HEK293 (cell line): ENCODE results near the gene KCNA4.
"Not testable (repeated sequence)": the region's sequence is repeated elsewhere in the genome, so short reads cannot be mapped to it uniquely, and the experiment has no call there.

Experiments used
- CTCF ChIA-PET: fragments of 350-600 bp; formaldehyde crosslinking; extraction: SDS; loops from one replicate; lab custom pipeline; 2021; ENCODE audit warnings: antibody characterized with exemption; lab: Yijun Ruan, JAX
- POLR2A ChIA-PET: fragments of 300-600 bp; formaldehyde crosslinking; extraction: SDS; loops from one replicate; lab custom pipeline; 2020; ENCODE audit warnings: antibody characterized with exemption, inconsistent platforms; lab: Yijun Ruan, JAX
- H3K27ac ChIP-seq: fragments of 200-500 bp; sonication (Bioruptor generic); 2 replicates; pipeline ENCODE4 v1.5.1; 2014; ENCODE audit warnings: low read depth, low read length, control low read depth, inconsistent platforms; ENCODE audit errors: extremely low read depth
- H3K36me3 ChIP-seq, 2 experiments: fragments of 200-500 bp in 1 of 2; sonication (Bioruptor generic) in 1 of 2; 1 replicate in 1 of 2; 2 replicates in 1 of 2; pipeline ENCODE4 v1.5.1; 2014 to 2017; ENCODE audit warnings: inconsistent platforms in 2 of 2, low read length in 2 of 2; ENCODE audit not compliant: control insufficient read depth in 2 of 2, insufficient read depth in 1 of 2
- H3K4me1 ChIP-seq: fragments of 200-500 bp; sonication (Bioruptor generic); 2 replicates; pipeline ENCODE4 v1.5.1; 2014; ENCODE audit warnings: mild to moderate bottlenecking, low read length, inconsistent platforms; ENCODE audit not compliant: control insufficient read depth, insufficient read depth
- H3K4me3 ChIP-seq: 2 replicates; pipeline ENCODE4 v1.5.1; 2011; ENCODE audit warnings: low read depth, mild to moderate bottlenecking, control low read depth, low read length, moderate library complexity
- H3K9me3 ChIP-seq: fragments of 200-500 bp; sonication (Bioruptor generic); 2 replicates; pipeline ENCODE4 v1.5.1; 2014; ENCODE audit warnings: low read depth, low read length, inconsistent platforms; ENCODE audit not compliant: control insufficient read depth, insufficient read depth
- BCL11B ChIP-seq: fragments of 450-650 bp; formaldehyde crosslinking; IDR thresholded peaks from 2 replicates; pipeline ENCODE4 v1.5.1; 2016; ENCODE audit warnings: low read depth, missing biosample characterization, missing genetic modification characterization
- GLI2 ChIP-seq: fragments of 450-650 bp; formaldehyde crosslinking; IDR thresholded peaks from 2 replicates; pipeline ENCODE4; 2017; ENCODE audit warnings: missing biosample characterization, missing genetic modification characterization, low read depth, borderline replicate concordance
- KLF8 ChIP-seq: fragments of 450-650 bp; formaldehyde crosslinking; IDR thresholded peaks from 2 replicates; pipeline ENCODE4 v1.5.1; 2016; ENCODE audit warnings: missing biosample characterization, missing genetic modification characterization
- SP7 ChIP-seq: fragments of 450-650 bp; formaldehyde crosslinking; IDR thresholded peaks from 2 replicates; pipeline ENCODE4 v1.5.1; 2016; ENCODE audit warnings: missing biosample characterization, missing genetic modification characterization
- ZFHX2 ChIP-seq: fragments of 450-650 bp; formaldehyde crosslinking; conservative IDR thresholded peaks from 2 replicates; pipeline ENCODE4 v1.5.1; 2016; ENCODE audit warnings: missing biosample characterization, missing genetic modification characterization
- ZFP41 ChIP-seq: fragments of 450-650 bp; formaldehyde crosslinking; IDR thresholded peaks from 2 replicates; pipeline ENCODE4 v1.5.1; 2016; ENCODE audit warnings: missing biosample characterization, missing genetic modification characterization, borderline replicate concordance
- ZNF140 ChIP-seq: fragments of 450-650 bp; formaldehyde crosslinking; IDR thresholded peaks from 2 replicates; pipeline ENCODE4 v1.5.1; 2016; ENCODE audit warnings: missing biosample characterization, missing genetic modification characterization
- ZNF202 ChIP-seq: fragments of 450-650 bp; formaldehyde crosslinking; IDR thresholded peaks from 2 replicates; pipeline ENCODE4 v1.5.1; 2016; ENCODE audit warnings: missing biosample characterization, missing genetic modification characterization, borderline replicate concordance
- ZNF211 ChIP-seq: fragments of 450-650 bp; formaldehyde crosslinking; IDR thresholded peaks from 2 replicates; pipeline ENCODE4 v1.5.1; 2016; ENCODE audit warnings: low read depth, missing biosample characterization, missing genetic modification characterization
- ZNF23 ChIP-seq: fragments of 450-650 bp; formaldehyde crosslinking; IDR thresholded peaks from 2 replicates; pipeline ENCODE4 v1.5.1; 2016; ENCODE audit warnings: missing biosample characterization, missing genetic modification characterization, borderline replicate concordance
- ZNF292 ChIP-seq: fragments of 450-650 bp; formaldehyde crosslinking; IDR thresholded peaks from 2 replicates; pipeline ENCODE4 v1.5.1; 2016; ENCODE audit warnings: low read depth, missing biosample characterization, missing genetic modification characterization, borderline replicate concordance
- ZNF302 ChIP-seq: fragments of 450-650 bp; formaldehyde crosslinking; IDR thresholded peaks from 2 replicates; pipeline ENCODE4 v1.5.1; 2016; ENCODE audit warnings: missing biosample characterization, missing genetic modification characterization, low read depth
- ZNF311 ChIP-seq: fragments of 450-650 bp; formaldehyde crosslinking; IDR thresholded peaks from 2 replicates; pipeline ENCODE4 v1.5.1; 2017; ENCODE audit warnings: missing biosample characterization, missing genetic modification characterization, borderline replicate concordance
- ZNF394 ChIP-seq: fragments of 450-650 bp; formaldehyde crosslinking; IDR thresholded peaks from 2 replicates; pipeline ENCODE4 v1.5.1; 2016; ENCODE audit warnings: missing biosample characterization, missing genetic modification characterization, mild to moderate bottlenecking, moderate library complexity, borderline replicate concordance
- ZNF596 ChIP-seq: fragments of 450-650 bp; IDR thresholded peaks from 2 replicates; pipeline ENCODE4 v1.5.0; 2018; ENCODE audit warnings: missing biosample characterization, mild to moderate bottlenecking, missing genetic modification characterization, moderate library complexity
- ZNF621 ChIP-seq: fragments of 450-650 bp; formaldehyde crosslinking; IDR thresholded peaks from 2 replicates; pipeline ENCODE4 v1.5.1; 2017; ENCODE audit warnings: missing biosample characterization, missing genetic modification characterization
- ZNF629 ChIP-seq: fragments of 450-650 bp; formaldehyde crosslinking; IDR thresholded peaks from 2 replicates; pipeline ENCODE4 v1.5.1; 2017; ENCODE audit warnings: missing biosample characterization, missing genetic modification characterization
- ZNF843 ChIP-seq: fragments of 450-650 bp; formaldehyde crosslinking; IDR thresholded peaks from 2 replicates; pipeline ENCODE4 v1.5.1; 2016; ENCODE audit warnings: missing biosample characterization, missing genetic modification characterization
- TF ChIP-seq, protein P1 (sequence below): fragments of 450-650 bp; formaldehyde crosslinking; IDR thresholded peaks from 2 replicates; pipeline ENCODE4 v1.5.1; 2016; ENCODE audit warnings: missing biosample characterization, missing genetic modification characterization
- TF ChIP-seq, protein P2 (sequence below): fragments of 450-650 bp; formaldehyde crosslinking; IDR thresholded peaks from 2 replicates; pipeline ENCODE4 v1.5.1; 2017; ENCODE audit warnings: missing biosample characterization, missing genetic modification characterization
- TF ChIP-seq, protein P3 (sequence below): fragments of 450-650 bp; formaldehyde crosslinking; IDR thresholded peaks from 2 replicates; pipeline ENCODE4 v1.5.1; 2016; ENCODE audit warnings: missing biosample characterization, missing genetic modification characterization
- TF ChIP-seq, protein P4 (sequence below): fragments of 450-650 bp; formaldehyde crosslinking; IDR thresholded peaks from 2 replicates; pipeline ENCODE4 v1.5.1; 2016; ENCODE audit warnings: missing biosample characterization, missing genetic modification characterization

Gene KCNA4

DNA sequence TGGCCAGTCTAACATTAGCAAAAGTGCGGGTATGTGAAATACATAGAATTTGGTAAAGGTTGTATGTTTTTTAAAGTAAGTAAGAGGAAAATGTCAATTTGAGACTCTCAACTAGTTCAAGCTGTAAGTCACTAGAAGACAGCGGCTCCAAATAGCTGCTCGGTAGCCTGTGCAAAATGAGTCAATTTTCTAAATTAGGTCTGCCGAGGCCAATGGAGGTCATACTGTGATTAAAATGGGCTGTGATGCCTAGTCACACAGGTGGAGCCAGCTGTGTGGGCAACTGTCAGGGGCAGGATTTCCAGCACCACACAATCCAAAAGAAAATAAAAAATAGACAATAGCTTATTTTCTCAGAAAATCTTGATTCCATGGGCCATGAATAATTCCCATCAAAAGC is 32.3 kb downstream of the KCNA4 start:
- CTCF ChIA-PET = interaction anchor here (0.9 to 1.0 kb wide), 2 partner anchors 12 to 143 kb away, joined by 3 read pairs; no protein-coding TSS in a partner anchor

DNA sequence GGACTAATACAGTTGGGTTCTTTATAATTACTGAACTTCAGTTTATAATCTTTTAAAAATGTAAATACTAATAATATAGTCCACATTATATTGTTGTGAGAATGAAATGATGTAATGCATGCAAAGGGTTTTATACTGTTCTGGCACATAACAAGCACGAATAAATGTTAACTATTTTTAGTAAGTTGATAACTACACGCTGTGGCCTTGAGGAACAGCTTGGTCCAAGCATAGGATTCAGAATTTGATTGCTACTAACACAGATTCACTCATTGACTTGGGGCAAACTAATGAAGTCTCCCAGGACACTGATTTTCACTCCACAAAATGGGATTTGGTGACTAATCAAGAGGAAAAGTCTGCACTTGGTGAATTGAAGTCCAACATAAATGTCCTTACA is 38.3 kb downstream of the KCNA4 start:
- Histone ChIP-seq H3K9me3 (no peaks in the 10 kb centered on the region), H3K4me1 (no peaks in the 10 kb centered on the region), H3K27ac (no peak overlapping the region), H3K4me3 (no peak overlapping the region), H3K36me3 (no peaks in the 10 kb centered on the region)
- TF ChIP-seq ZNF843 (tag by site-specific recombination) = no peak
- CTCF ChIA-PET = no interaction called here
- POLR2A ChIA-PET = no interaction called here

More for the DNA sequence above, 32.3 kb downstream of the KCNA4 start:
- no peaks in the 10 kb centered on the region for H3K36me3 ChIP-seq
- H3K9me3 ChIP-seq = no peaks in the 10 kb centered on the region
- TF ChIP-seq ZNF621 (tag by site-specific recombination) = no peak
- TF ChIP-seq ZNF311 (tag by site-specific recombination) = no peak
- TF ChIP-seq ZNF394 (tag by site-specific recombination) = no peak
- no peak overlapping the region for H3K4me3 ChIP-seq
- POLR2A ChIA-PET = no interaction called here
- no peaks in the 10 kb centered on the region for H3K4me1 ChIP-seq
- H3K27ac ChIP-seq = no peak overlapping the region

DNA sequence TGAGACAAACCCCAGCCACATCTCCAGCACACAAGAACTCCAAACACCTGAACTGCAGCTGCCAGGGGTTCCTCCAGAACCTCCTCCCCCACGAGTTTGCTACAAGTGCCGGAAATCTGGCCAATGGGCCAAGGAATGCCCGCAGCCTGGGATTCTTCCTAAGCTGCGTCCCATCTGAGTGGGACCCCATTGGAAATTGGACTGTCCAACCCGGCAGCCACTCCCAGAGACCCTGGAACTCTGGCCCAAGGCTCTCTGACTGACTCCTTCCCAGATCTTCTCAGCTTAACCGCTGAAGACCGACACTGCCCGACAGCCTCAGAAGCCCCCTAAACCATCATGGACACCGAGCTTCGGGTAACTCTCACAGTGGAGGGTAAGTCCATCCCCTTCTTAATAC is 41.2 kb downstream of the KCNA4 start:
- CTCF ChIA-PET, H3K4me3 ChIP-seq, H3K9me3 ChIP-seq, H3K36me3 ChIP-seq, POLR2A ChIA-PET, H3K4me1 ChIP-seq, H3K27ac ChIP-seq: not testable (repeated sequence)

DNA sequence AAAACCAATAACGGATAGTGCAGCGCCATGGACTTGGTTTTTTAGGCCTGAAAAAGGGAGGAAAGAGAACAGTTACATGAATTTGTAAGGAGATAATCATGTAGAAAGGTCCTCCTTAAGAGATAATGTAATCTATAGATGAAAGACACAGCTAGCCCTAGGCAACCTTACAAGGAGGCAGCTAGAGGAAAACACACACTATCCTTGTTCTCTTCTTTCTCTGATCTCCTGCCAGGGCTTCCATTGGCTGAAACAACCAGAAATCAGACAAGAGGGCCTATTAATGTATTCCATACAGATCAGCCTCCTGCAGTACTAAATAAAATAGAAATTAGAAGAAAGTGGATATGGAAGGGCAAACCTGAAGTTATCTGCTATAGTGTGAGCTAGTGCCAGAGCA is 53.0 kb downstream of the KCNA4 start:
- H3K9me3 ChIP-seq = no peaks in the 10 kb centered on the region
- H3K27ac ChIP-seq = no peak overlapping the region
- no peaks in the 10 kb centered on the region for H3K4me1 ChIP-seq
- TF ChIP-seq BCL11B (no peak), ZFP41 (tag by site-specific recombination) (no peak), SP7 (no peak), ZNF629 (tag by site-specific recombination) (no peak), ZNF202 (tag by site-specific recombination) (no peak), ZNF596 (tag by site-specific recombination) (no peak), ZFHX2 (no peak), KLF8 (tag by site-specific recombination) (no peak), ZNF23 (tag by site-specific recombination) (no peak), GLI2 (no peak), ZNF292 (tag by site-specific recombination) (no peak), ZNF140 (no peak), ZNF302 (no peak), ZNF211 (tag by site-specific recombination) (no peak)
- TF ChIP-seq, protein P1, sequence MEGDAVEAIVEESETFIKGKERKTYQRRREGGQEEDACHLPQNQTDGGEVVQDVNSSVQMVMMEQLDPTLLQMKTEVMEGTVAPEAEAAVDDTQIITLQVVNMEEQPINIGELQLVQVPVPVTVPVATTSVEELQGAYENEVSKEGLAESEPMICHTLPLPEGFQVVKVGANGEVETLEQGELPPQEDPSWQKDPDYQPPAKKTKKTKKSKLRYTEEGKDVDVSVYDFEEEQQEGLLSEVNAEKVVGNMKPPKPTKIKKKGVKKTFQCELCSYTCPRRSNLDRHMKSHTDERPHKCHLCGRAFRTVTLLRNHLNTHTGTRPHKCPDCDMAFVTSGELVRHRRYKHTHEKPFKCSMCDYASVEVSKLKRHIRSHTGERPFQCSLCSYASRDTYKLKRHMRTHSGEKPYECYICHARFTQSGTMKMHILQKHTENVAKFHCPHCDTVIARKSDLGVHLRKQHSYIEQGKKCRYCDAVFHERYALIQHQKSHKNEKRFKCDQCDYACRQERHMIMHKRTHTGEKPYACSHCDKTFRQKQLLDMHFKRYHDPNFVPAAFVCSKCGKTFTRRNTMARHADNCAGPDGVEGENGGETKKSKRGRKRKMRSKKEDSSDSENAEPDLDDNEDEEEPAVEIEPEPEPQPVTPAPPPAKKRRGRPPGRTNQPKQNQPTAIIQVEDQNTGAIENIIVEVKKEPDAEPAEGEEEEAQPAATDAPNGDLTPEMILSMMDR (tag by site-specific recombination) = no peak
- TF ChIP-seq, protein P2, sequence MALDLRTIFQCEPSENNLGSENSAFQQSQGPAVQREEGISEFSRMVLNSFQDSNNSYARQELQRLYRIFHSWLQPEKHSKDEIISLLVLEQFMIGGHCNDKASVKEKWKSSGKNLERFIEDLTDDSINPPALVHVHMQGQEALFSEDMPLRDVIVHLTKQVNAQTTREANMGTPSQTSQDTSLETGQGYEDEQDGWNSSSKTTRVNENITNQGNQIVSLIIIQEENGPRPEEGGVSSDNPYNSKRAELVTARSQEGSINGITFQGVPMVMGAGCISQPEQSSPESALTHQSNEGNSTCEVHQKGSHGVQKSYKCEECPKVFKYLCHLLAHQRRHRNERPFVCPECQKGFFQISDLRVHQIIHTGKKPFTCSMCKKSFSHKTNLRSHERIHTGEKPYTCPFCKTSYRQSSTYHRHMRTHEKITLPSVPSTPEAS = no peak
- TF ChIP-seq, protein P3, sequence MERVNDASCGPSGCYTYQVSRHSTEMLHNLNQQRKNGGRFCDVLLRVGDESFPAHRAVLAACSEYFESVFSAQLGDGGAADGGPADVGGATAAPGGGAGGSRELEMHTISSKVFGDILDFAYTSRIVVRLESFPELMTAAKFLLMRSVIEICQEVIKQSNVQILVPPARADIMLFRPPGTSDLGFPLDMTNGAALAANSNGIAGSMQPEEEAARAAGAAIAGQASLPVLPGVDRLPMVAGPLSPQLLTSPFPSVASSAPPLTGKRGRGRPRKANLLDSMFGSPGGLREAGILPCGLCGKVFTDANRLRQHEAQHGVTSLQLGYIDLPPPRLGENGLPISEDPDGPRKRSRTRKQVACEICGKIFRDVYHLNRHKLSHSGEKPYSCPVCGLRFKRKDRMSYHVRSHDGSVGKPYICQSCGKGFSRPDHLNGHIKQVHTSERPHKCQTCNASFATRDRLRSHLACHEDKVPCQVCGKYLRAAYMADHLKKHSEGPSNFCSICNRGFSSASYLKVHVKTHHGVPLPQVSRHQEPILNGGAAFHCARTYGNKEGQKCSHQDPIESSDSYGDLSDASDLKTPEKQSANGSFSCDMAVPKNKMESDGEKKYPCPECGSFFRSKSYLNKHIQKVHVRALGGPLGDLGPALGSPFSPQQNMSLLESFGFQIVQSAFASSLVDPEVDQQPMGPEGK (tag by site-specific recombination) = no peak
- TF ChIP-seq, protein P4, sequence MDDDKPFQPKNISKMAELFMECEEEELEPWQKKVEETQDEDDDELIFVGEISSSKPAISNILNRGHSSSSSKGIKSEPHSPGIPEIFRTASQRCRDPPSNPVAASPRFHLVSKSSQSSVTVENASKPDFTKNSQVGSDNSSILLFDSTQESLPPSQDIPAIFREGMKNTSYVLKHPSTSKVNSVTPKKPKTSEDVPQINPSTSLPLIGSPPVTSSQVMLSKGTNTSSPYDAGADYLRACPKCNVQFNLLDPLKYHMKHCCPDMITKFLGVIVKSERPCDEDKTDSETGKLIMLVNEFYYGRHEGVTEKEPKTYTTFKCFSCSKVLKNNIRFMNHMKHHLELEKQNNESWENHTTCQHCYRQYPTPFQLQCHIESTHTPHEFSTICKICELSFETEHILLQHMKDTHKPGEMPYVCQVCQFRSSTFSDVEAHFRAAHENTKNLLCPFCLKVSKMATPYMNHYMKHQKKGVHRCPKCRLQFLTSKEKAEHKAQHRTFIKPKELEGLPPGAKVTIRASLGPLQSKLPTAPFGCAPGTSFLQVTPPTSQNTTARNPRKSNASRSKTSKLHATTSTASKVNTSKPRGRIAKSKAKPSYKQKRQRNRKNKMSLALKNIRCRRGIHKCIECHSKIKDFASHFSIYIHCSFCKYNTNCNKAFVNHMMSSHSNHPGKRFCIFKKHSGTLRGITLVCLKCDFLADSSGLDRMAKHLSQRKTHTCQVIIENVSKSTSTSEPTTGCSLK (tag by site-specific recombination) = no peak
- H3K36me3 ChIP-seq = no peaks in the 10 kb centered on the region
- H3K4me3 ChIP-seq = no peak overlapping the region
- ChIA-PET CTCF (no interaction called here), POLR2A (no interaction called here)
